NCI-H128 (cell line): ENCODE results near the gene PHACTR2.
A peak's percentile ranks its signal among the peaks of the same experiment; 100 is the strongest.

Experiments
- DNase-seq: peaks from one replicate; lab custom pipeline; 2025; ENCODE audit not compliant: unreplicated experiment; lab: John Stamatoyannopoulos, UW

Gene PHACTR2

GRCh38 chr6:143803769-143804568, 126.2 kb downstream of the PHACTR2 start:
- DNase-seq = no peak

GRCh38 chr6:143804835-143805239, 127.1 kb downstream of the PHACTR2 start:
- no peak for DNase-seq

GRCh38 chr6:143806282-143807102, 128.7 kb downstream of the PHACTR2 start:
- no peak for DNase-seq

- DNase-seq = no peak
These were observed 129.5 kb downstream of the PHACTR2 start for GRCh38 chr6:143807103-143807772.

GRCh38 chr6:143810745-143811144, 133.0 kb downstream of the PHACTR2 start:
- no peak for DNase-seq

- DNase-seq = no peak
These were observed 133.9 kb downstream of the PHACTR2 start for GRCh38 chr6:143811501-143812157.

GRCh38 chr6:143817621-143818020, 139.9 kb downstream of the PHACTR2 start:
- DNase-seq = no peak

- no peak for DNase-seq
These were observed 143.6 kb downstream of the PHACTR2 start for GRCh38 chr6:143821359-143821758.

- no peak for DNase-seq
These were observed 144.8 kb downstream of the PHACTR2 start for GRCh38 chr6:143822584-143823024.

- no peak for DNase-seq
These were observed 145.8 kb downstream of the PHACTR2 start for GRCh38 chr6:143823548-143823947.

GRCh38 chr6:143828572-143828971, 150.8 kb downstream of the PHACTR2 start:
- DNase-seq = no peak

GRCh38 chr6:143836150-143836549, 158.4 kb downstream of the PHACTR2 start:
- DNase-seq = no peak

- DNase-seq = no peak
These were observed 160.6 kb downstream of the PHACTR2 start for GRCh38 chr6:143838395-143838794.

- DNase-seq = no peak
These were observed 161.4 kb downstream of the PHACTR2 start for GRCh38 chr6:143839196-143839595.

GRCh38 chr6:143840595-143841265, 163.0 kb downstream of the PHACTR2 start:
- DNase-seq = no peak

- no peak for DNase-seq
These were observed 164.7 kb downstream of the PHACTR2 start for GRCh38 chr6:143842461-143842901.

- peak; percentile 88 for DNase-seq
These were observed 165.3 kb downstream of the PHACTR2 start, which contains the start of gene LTV1 for GRCh38 chr6:143842902-143843676. LTV1 (plus strand) TSS chr6:143843338; CDS start chr6:143843478, 140 bp downstream.

GRCh38 chr6:143843677-143843999, 165.9 kb downstream of the PHACTR2 start:
- DNase-seq = no peak

- DNase-seq = no peak
These were observed 166.2 kb downstream of the PHACTR2 start for GRCh38 chr6:143844006-143844405.

GRCh38 chr6:143845033-143845432, 167.3 kb downstream of the PHACTR2 start:
- DNase-seq = no peak
